Chondrocyte (in vitro differentiated cells): Measurements from ENCODE around the gene PDE2A. TPM values are rescaled to one million over a fixed set of nuclear protein-coding genes. Genes with fewer than 3 reads are reported as not detected.
A peak's percentile ranks its signal among the peaks of the same experiment; 100 is the strongest.

ENCODE experiments used
- DNase-seq: peaks from one replicate; pipeline ENCODE4 v3.0.0; 2021; ENCODE audit warnings: mixed read lengths, low spot score
- H3K27ac Mint-ChIP-seq: one replicate; pipeline ENCODE4 v1.8.0; 2021; ENCODE audit warnings: mild to moderate bottlenecking, moderate library complexity, mixed read lengths; ENCODE audit not compliant: unreplicated experiment
- H3K27me3 Mint-ChIP-seq: 2 replicates; pipeline ENCODE4 v1.8.0; 2021; ENCODE audit warnings: low read depth, mixed read lengths
- H3K36me3 Mint-ChIP-seq: 2 replicates; pipeline ENCODE4 v1.8.0; 2021; ENCODE audit warnings: low read depth, mixed read lengths
- H3K4me1 Mint-ChIP-seq: 2 replicates; pipeline ENCODE4 v1.8.0; 2021; ENCODE audit warnings: low read depth, mild to moderate bottlenecking, mixed read lengths
- H3K4me3 Mint-ChIP-seq: one replicate; pipeline ENCODE4 v1.8.0; 2021; ENCODE audit warnings: mild to moderate bottlenecking, moderate library complexity, mixed read lengths; ENCODE audit not compliant: unreplicated experiment
- H3K9me3 Mint-ChIP-seq: 2 replicates; pipeline ENCODE4 v1.8.0; 2021; ENCODE audit warnings: low read depth, mixed read lengths
- total RNA-seq: library from RNA; stranded (reverse); gene quantifications from 3 replicates; pipeline ENCODE4 v1.2.1, GENCODE V29; 2021
- TF ChIP-seq, protein P1 (sequence below): fragments of 200-600 bp; sonication (generic); IDR thresholded peaks from 2 replicates; pipeline ENCODE4 v1.5.0; 2021; ENCODE audit warnings: antibody characterized with exemption, mild to moderate bottlenecking, moderate library complexity

PDE2A gene
- total RNA-seq, 1 donor from 2014 or later: not detected

DNA sequence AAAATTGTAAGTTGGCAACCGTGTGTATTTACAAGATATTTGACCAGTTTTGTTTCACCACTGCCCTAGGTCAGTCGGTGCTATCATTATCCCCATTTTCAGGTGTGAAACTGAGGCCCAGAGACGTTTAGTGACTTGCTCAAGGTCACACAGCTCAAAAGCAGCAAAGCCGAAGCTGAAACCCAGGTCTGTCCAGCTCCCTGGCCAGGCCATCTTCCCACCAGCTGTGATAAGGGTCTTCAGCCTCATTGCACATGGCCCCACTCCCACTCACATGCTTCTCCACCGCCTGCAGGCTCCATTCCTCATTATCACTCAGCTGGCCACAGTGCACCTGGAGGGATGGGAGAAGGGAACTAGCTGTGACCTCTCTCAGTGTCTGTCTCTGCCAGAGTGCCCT, 83.2 kb downstream of the PDE2A start:
- TF ChIP-seq, protein P1, sequence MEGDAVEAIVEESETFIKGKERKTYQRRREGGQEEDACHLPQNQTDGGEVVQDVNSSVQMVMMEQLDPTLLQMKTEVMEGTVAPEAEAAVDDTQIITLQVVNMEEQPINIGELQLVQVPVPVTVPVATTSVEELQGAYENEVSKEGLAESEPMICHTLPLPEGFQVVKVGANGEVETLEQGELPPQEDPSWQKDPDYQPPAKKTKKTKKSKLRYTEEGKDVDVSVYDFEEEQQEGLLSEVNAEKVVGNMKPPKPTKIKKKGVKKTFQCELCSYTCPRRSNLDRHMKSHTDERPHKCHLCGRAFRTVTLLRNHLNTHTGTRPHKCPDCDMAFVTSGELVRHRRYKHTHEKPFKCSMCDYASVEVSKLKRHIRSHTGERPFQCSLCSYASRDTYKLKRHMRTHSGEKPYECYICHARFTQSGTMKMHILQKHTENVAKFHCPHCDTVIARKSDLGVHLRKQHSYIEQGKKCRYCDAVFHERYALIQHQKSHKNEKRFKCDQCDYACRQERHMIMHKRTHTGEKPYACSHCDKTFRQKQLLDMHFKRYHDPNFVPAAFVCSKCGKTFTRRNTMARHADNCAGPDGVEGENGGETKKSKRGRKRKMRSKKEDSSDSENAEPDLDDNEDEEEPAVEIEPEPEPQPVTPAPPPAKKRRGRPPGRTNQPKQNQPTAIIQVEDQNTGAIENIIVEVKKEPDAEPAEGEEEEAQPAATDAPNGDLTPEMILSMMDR: no peak
- Mint-ChIP-seq H3K27ac (no peak overlapping the region), H3K4me1 (peaks cover 11% of the 10 kb centered on the region), H3K27me3 (peaks cover 88% of the 10 kb centered on the region), H3K4me3 (no peak overlapping the region), H3K9me3 (no peaks in the 10 kb centered on the region), H3K36me3 (peaks cover 2% of the 10 kb centered on the region)
- no peak for DNase-seq

- peaks cover 89% of the 10 kb centered on the region for H3K27me3 Mint-ChIP-seq
- TF ChIP-seq, protein P1: peak; percentile 78
- H3K9me3 Mint-ChIP-seq: no peaks in the 10 kb centered on the region
- peaks cover 3% of the 10 kb centered on the region for H3K36me3 Mint-ChIP-seq
- peaks cover 15% of the 10 kb centered on the region for H3K4me1 Mint-ChIP-seq
- no peak overlapping the region for H3K27ac Mint-ChIP-seq
- peak overlapping the region; percentile 56 for H3K4me3 Mint-ChIP-seq
- no peak for DNase-seq
Measured at GRCh38 chr11:72589802-72590761, 84.1 kb downstream of the PDE2A start.

GRCh38 chr11:72588421-72589410, 85.5 kb downstream of the PDE2A start:
- Mint-ChIP-seq H3K9me3 (no peaks in the 10 kb centered on the region), H3K27me3 (peaks cover 84% of the 10 kb centered on the region), H3K4me1 (peaks cover 19% of the 10 kb centered on the region)

GRCh38 chr11:72587696-72588095, 86.5 kb downstream of the PDE2A start:
- Mint-ChIP-seq H3K4me1 (peaks cover 19% of the 10 kb centered on the region), H3K9me3 (no peaks in the 10 kb centered on the region), H3K27ac (no peak overlapping the region), H3K27me3 (peaks cover 80% of the 10 kb centered on the region), H3K36me3 (peaks cover 3% of the 10 kb centered on the region), H3K4me3 (no peak overlapping the region)
- DNase-seq: peak; percentile 30
- TF ChIP-seq, protein P1: no peak

More at GRCh38 chr11:72588421-72589410, 85.5 kb downstream of the PDE2A start:
- Mint-ChIP-seq H3K4me3 (no peak overlapping the region), H3K27ac (no peak overlapping the region), H3K36me3 (peaks cover 3% of the 10 kb centered on the region)
- TF ChIP-seq, protein P1: no peak
- DNase-seq: peak; percentile 64
